Calu3 (cell line): ENCODE data around the gene FAM174B. TPM values are rescaled to one million over a fixed set of nuclear protein-coding genes. Genes with fewer than 3 reads are reported as not detected.

Experiments
- BruUV-seq: library from RNA; stranded (reverse); fragments of 400-500 nt; replicated peaks from 2 replicates; lab custom pipeline; 2021; lab: Mats Ljungman, UMichigan
- CTCF ChIA-PET: fragments of 300-600 bp; sonication (Branson Sonifier 250); formaldehyde crosslinking; loops from one replicate; lab custom pipeline; 2022; ENCODE audit warnings: antibody characterized with exemption; lab: Charles Lee
- DNase-seq: peaks from one replicate; pipeline ENCODE4 v3.0.0; 2022
- H3K27ac Mint-ChIP-seq: one replicate; pipeline ENCODE4 v1.8.0; 2022; ENCODE audit warnings: mixed read lengths; ENCODE audit not compliant: unreplicated experiment
- H3K27me3 Mint-ChIP-seq: one replicate; pipeline ENCODE4 v1.8.0; 2022; ENCODE audit warnings: mixed read lengths; ENCODE audit not compliant: unreplicated experiment
- H3K36me3 Mint-ChIP-seq: one replicate; pipeline ENCODE4 v1.8.0; 2022; ENCODE audit warnings: mild to moderate bottlenecking, moderate library complexity, mixed read lengths; ENCODE audit not compliant: insufficient read depth, unreplicated experiment
- H3K4me1 Mint-ChIP-seq: one replicate; pipeline ENCODE4 v1.8.0; 2022; ENCODE audit warnings: mild to moderate bottlenecking, low read depth, mixed read lengths; ENCODE audit not compliant: unreplicated experiment
- H3K4me3 Mint-ChIP-seq: one replicate; pipeline ENCODE4 v1.8.0; 2022; ENCODE audit warnings: mild to moderate bottlenecking, low read depth, moderate library complexity, mixed read lengths; ENCODE audit not compliant: unreplicated experiment
- H3K9me3 Mint-ChIP-seq: one replicate; pipeline ENCODE4 v1.8.0; 2022; ENCODE audit warnings: low read depth, mixed read lengths; ENCODE audit not compliant: unreplicated experiment
- intact Hi-C: fragments of 100-400 bp; cut with micrococcal nuclease; formaldehyde crosslinking; loops from one replicate; pipeline ENCODE4 v1.10.0; 2022; ENCODE audit not compliant: unreplicated experiment
- total RNA-seq: library from RNA; stranded (reverse); gene quantifications from 2 replicates; pipeline ENCODE4 v1.2.3, GENCODE V29; 2022
- TF ChIP-seq, protein P1 (sequence below): fragments of 200-600 bp; IDR thresholded peaks from one replicate; pipeline ENCODE4 v1.8.0; 2022; ENCODE audit warnings: antibody characterized with exemption; ENCODE audit not compliant: unreplicated experiment

The FAM174B gene
- total RNA-seq, 1 experiment from 2014 or later: 12.4 TPM

- Mint-ChIP-seq H3K27me3 (no peaks in the 10 kb centered on the region), H3K27ac (no peak overlapping the region), H3K9me3 (no peaks in the 10 kb centered on the region), H3K36me3 (peaks cover 6% of the 10 kb centered on the region), H3K4me1 (peaks cover 12% of the 10 kb centered on the region), H3K4me3 (no peak overlapping the region)
- TF ChIP-seq, protein P1, sequence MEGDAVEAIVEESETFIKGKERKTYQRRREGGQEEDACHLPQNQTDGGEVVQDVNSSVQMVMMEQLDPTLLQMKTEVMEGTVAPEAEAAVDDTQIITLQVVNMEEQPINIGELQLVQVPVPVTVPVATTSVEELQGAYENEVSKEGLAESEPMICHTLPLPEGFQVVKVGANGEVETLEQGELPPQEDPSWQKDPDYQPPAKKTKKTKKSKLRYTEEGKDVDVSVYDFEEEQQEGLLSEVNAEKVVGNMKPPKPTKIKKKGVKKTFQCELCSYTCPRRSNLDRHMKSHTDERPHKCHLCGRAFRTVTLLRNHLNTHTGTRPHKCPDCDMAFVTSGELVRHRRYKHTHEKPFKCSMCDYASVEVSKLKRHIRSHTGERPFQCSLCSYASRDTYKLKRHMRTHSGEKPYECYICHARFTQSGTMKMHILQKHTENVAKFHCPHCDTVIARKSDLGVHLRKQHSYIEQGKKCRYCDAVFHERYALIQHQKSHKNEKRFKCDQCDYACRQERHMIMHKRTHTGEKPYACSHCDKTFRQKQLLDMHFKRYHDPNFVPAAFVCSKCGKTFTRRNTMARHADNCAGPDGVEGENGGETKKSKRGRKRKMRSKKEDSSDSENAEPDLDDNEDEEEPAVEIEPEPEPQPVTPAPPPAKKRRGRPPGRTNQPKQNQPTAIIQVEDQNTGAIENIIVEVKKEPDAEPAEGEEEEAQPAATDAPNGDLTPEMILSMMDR: no peak
- CTCF ChIA-PET: no interaction called here
- BruUV-seq: no TSS peak
- DNase-seq: no peak
- intact Hi-C loops: no loop called here
Observed at GRCh38 chr15:92614791-92615785, 40.5 kb downstream of the FAM174B start.

DNA sequence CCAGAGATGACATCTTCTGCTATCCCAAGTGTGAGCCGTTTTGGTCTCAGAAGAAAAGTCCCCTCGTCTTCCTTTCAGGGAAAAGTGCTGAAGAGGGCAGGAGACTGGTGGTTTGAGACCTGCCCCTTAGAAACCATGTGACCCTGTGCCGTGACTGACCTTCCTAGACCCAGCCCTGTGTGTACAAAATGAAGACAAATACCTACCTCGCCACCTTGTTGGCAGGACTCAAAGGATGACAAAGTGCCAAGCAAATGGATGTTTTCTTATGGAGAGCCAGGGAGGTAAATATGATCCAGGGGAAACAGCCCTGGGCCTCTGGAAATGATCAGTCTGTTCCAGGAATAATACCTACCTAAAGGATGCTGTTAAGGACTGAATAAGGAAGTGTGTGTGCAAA, 41.3 kb downstream of the FAM174B start:
- Mint-ChIP-seq H3K4me1 (peaks cover 12% of the 10 kb centered on the region), H3K27ac (no peak overlapping the region), H3K9me3 (no peaks in the 10 kb centered on the region), H3K4me3 (no peak overlapping the region), H3K36me3 (peaks cover 6% of the 10 kb centered on the region), H3K27me3 (no peaks in the 10 kb centered on the region)
- DNase-seq: no peak
- intact Hi-C loops: no loop called here
- TF ChIP-seq, protein P1: no peak
- CTCF ChIA-PET: no interaction called here
- BruUV-seq: no TSS peak

DNA sequence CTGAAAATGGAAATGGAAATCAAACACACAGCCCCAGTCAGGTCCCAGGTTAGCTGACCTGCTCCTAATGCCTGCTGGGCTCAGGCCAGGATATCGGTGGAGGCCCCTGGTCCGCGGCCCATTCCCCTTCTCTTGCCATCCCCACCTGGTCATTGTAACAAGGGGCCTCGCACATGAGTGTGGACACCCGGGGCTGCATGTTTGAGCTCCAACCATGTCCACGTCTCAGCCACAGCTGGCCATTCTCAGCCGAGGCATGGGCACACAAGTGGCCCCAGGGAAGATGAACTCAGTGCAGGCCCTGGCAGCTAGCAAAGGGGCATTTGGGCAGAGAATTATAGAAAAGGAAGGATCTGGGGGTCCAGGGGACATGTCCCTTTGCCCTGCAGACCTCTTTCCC, 41.7 kb downstream of the FAM174B start:
- DNase-seq: no peak
- no peak overlapping the region for H3K27ac Mint-ChIP-seq
- CTCF ChIA-PET: no interaction called here
- no TSS peak for BruUV-seq
- no peak overlapping the region for H3K4me3 Mint-ChIP-seq
- H3K9me3 Mint-ChIP-seq: no peaks in the 10 kb centered on the region
- H3K4me1 Mint-ChIP-seq: peaks cover 12% of the 10 kb centered on the region
- peaks cover 2% of the 10 kb centered on the region for H3K27me3 Mint-ChIP-seq
- intact Hi-C loops: loop anchor here (2.0 kb wide), 1 partner anchor 101 kb away; no protein-coding TSS in a partner anchor
- peaks cover 6% of the 10 kb centered on the region for H3K36me3 Mint-ChIP-seq
- TF ChIP-seq, protein P1: no peak

GRCh38 chr15:92612891-92613290, 42.7 kb downstream of the FAM174B start:
- CTCF ChIA-PET: interaction anchor here (1.0 kb wide), 1 partner anchor 102 kb away, joined by 4 read pairs; no protein-coding TSS in a partner anchor
- H3K4me3 Mint-ChIP-seq: no peak overlapping the region
- no TSS peak for BruUV-seq
- H3K27me3 Mint-ChIP-seq: peaks cover 12% of the 10 kb centered on the region
- H3K27ac Mint-ChIP-seq: no peak overlapping the region
- DNase-seq: no peak
- H3K9me3 Mint-ChIP-seq: no peaks in the 10 kb centered on the region
- peaks cover 8% of the 10 kb centered on the region for H3K4me1 Mint-ChIP-seq
- intact Hi-C loops: loop anchor here (1.0 to 2.0 kb wide), 2 partner anchors 70 to 102 kb away; no protein-coding TSS in a partner anchor
- H3K36me3 Mint-ChIP-seq: peaks cover 6% of the 10 kb centered on the region
- TF ChIP-seq, protein P1: no peak
